ENCODE results near the gene AQP12B.
"Not testable (repeated sequence)": the region's sequence is repeated elsewhere in the genome, so short reads cannot be mapped to it uniquely, and the experiment has no call there.

Gene AQP12B, protein sequence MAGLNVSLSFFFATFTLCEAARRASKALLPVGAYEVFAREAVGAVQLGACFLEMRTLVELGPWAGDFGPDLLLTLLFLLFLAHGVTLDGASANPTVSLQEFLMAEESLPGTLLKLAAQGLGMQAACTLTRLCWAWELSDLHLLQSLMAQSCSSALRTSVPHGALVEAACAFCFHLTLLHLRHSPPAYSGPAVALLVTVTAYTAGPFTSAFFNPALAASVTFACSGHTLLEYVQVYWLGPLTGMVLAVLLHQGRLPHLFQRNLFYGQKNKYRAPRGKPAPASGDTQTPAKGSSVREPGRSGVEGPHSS

DNA sequence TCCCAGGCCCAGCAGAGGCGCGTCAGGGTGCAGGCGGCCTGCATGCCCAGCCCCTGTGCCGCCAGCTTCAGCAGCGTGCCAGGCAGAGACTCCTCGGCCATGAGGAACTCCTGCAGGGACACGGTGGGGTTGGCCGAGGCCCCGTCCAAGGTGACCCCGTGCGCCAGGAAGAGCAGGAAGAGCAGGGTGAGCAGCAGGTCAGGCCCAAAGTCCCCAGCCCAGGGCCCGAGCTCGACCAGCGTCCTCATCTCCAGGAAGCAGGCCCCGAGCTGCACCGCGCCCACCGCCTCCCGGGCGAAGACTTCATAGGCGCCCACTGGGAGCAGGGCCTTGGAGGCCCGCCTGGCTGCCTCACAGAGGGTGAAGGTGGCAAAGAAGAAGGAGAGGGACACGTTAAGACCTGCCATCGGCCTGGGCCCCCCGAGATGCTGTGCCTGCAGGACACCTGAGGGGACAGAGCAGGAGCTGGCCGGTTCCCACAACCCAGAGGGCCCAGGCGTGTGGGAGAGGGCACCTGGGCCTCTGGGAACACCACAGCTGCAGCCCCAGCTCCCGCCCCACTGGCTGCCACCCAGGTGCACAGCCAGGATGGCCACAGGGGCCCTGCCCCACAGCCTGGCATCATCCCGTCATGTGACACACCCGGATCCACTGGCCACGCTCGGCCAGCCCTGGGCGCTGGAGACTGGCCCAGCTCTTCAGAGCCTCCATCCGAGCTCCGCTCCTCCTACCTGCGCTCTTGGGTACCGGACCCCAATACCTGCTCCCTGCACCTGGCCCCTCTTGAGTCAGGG is at the start of gene AQP12B:
AQP12B (minus strand) TSS at position 455 of the 794 bp plus-strand sequence; CDS start at position 407, 48 bp downstream.
- H3K4me3 ChIP-seq (ENCODE audit: low read length); H3K4me2 ChIP-seq (ENCODE audit: low read length); H3K79me2 ChIP-seq (ENCODE audit: low read length); H3K9me3 ChIP-seq (ENCODE audit: insufficient read depth, low read length); H3K4me1 ChIP-seq (ENCODE audit: low read length); H2AFZ ChIP-seq (ENCODE audit: low read depth, low read length); H3K9ac ChIP-seq (ENCODE audit: low read length); H4K20me1 ChIP-seq (ENCODE audit: insufficient read depth, low read length); H3K36me3 ChIP-seq (replicated peaks; ENCODE audit: low read depth, low read length); H3K27ac ChIP-seq (ENCODE audit: low read length): not testable (repeated sequence)
- peaks cover 12% of the 10 kb centered on the region; the same call in 1 of the 2 replicates for H3K27me3 ChIP-seq (ENCODE audit: low read depth, low read length)

DNA sequence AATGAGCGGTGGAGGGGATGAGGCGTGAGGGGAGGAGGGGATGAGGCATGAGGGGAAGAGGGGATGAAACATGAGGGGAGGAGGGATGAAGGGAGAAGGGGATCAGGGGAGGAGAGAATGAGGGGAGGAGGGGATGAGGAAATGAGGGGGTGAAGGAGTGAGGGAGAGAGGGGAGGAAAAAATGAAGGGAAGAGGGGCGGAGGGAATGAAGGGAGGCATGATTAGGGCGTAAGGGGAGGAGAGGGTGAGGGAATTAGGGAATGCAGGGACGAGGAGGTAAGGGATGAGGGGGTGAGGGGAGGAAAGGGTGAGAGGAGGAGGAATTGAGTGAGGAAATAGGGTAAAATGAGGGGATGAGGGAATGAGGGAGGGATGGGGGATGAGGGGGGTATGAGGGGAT is 49.5 kb upstream of the AQP12B start:
- Histone ChIP-seq H3K9ac (ENCODE audit: low read length) (no peak overlapping the region), H4K20me1 (ENCODE audit: insufficient read depth, low read length) (no peaks in the 10 kb centered on the region), H3K27ac (ENCODE audit: low read length) (no peak overlapping the region), H3K79me2 (ENCODE audit: low read length) (no peaks in the 10 kb centered on the region), H3K4me3 (ENCODE audit: low read length) (no peak overlapping the region), H2AFZ (ENCODE audit: low read depth, low read length) (no peak overlapping the region), H3K27me3 (ENCODE audit: low read depth, low read length) (no peaks in the 10 kb centered on the region), H3K9me3 (ENCODE audit: insufficient read depth, low read length) (no peaks in the 10 kb centered on the region), H3K4me2 (ENCODE audit: low read length) (no peak overlapping the region), H3K4me1 (ENCODE audit: low read length) (no peaks in the 10 kb centered on the region), H3K36me3 (replicated peaks; ENCODE audit: low read depth, low read length) (no peaks in the 10 kb centered on the region)
- TF ChIP-seq, protein P1, sequence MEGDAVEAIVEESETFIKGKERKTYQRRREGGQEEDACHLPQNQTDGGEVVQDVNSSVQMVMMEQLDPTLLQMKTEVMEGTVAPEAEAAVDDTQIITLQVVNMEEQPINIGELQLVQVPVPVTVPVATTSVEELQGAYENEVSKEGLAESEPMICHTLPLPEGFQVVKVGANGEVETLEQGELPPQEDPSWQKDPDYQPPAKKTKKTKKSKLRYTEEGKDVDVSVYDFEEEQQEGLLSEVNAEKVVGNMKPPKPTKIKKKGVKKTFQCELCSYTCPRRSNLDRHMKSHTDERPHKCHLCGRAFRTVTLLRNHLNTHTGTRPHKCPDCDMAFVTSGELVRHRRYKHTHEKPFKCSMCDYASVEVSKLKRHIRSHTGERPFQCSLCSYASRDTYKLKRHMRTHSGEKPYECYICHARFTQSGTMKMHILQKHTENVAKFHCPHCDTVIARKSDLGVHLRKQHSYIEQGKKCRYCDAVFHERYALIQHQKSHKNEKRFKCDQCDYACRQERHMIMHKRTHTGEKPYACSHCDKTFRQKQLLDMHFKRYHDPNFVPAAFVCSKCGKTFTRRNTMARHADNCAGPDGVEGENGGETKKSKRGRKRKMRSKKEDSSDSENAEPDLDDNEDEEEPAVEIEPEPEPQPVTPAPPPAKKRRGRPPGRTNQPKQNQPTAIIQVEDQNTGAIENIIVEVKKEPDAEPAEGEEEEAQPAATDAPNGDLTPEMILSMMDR (IDR thresholded peaks at IDR 0.05; ENCODE audit: low read depth, low read length), result no peak
- TF ChIP-seq EZH2phosphoT487 (IDR thresholded peaks at IDR 0.05; ENCODE audit: low read depth), result no peak

DNA sequence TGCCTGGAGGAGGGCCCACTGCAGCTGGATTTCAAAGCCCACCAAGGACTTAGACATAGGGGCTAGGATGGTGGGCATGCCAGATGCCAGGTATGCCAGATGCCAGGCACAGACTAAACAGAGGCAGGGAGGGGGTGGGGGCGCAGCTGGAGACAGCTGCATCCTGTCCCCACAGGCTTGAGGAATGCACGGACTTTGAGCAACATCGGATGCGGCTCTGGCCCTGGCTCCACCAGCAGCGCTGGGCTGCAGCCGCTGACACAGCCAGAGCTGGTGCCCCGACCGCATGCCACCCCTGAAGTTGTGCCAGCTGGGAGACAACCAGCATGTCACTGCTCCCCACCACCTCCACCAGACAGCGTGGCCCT is 48.5 kb upstream of the AQP12B start:
- H3K36me3 ChIP-seq (replicated peaks; ENCODE audit: low read depth, low read length), result no peaks in the 10 kb centered on the region
- H3K9ac ChIP-seq (ENCODE audit: low read length), result no peak overlapping the region
- no peak overlapping the region for H3K4me2 ChIP-seq (ENCODE audit: low read length)
- H3K4me3 ChIP-seq (ENCODE audit: low read length), result no peak overlapping the region
- H3K4me1 ChIP-seq (ENCODE audit: low read length), result no peaks in the 10 kb centered on the region
- TF ChIP-seq, protein P1 (IDR thresholded peaks at IDR 0.05; ENCODE audit: low read depth, low read length), result no peak
- no peak for TF ChIP-seq EZH2phosphoT487 (IDR thresholded peaks at IDR 0.05; ENCODE audit: low read depth)
- no peaks in the 10 kb centered on the region for H3K27me3 ChIP-seq (ENCODE audit: low read depth, low read length)
- no peak overlapping the region for H2AFZ ChIP-seq (ENCODE audit: low read depth, low read length)
- no peak overlapping the region for H3K27ac ChIP-seq (ENCODE audit: low read length)
- H3K9me3 ChIP-seq (ENCODE audit: insufficient read depth, low read length), result no peaks in the 10 kb centered on the region
- no peaks in the 10 kb centered on the region for H3K79me2 ChIP-seq (ENCODE audit: low read length)
- no peaks in the 10 kb centered on the region for H4K20me1 ChIP-seq (ENCODE audit: insufficient read depth, low read length)

DNA sequence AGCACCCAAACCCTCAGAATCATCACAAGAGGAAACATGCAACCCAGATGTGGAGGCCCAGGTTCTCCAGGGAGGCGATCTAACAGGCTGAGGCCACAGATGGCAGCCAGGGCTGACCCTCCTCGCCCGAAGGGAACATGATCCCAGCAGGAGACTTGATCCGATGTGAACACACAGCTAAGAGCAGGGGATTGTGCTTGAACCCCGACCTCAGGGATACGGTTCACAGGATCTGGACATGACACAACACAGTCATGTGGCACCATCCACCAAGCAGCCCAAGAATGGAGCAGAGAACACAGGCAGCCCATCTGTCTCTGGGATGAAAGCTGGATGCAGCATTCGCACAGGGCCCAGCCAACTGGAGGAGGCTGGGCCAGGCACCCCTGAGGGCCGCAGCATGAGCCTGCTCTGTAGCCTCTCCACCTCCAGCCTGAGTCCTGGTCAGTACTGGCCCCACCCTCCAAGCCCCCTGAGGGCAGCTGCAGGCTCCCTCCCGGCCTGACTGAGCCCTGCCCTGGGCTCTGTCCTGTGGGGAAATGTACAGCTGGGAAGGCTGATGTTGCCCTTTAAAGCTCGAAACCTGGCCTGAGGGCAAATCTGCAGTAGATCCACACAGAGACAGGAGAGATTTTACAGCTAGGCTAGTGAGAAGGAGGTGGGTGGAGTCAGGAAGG is 48.0 kb upstream of the AQP12B start:
- no peaks in the 10 kb centered on the region for H3K27me3 ChIP-seq (ENCODE audit: low read depth, low read length)
- H3K36me3 ChIP-seq (replicated peaks; ENCODE audit: low read depth, low read length), result no peaks in the 10 kb centered on the region
- H3K9me3 ChIP-seq (ENCODE audit: insufficient read depth, low read length), result no peaks in the 10 kb centered on the region
- H4K20me1 ChIP-seq (ENCODE audit: insufficient read depth, low read length), result no peaks in the 10 kb centered on the region
- H3K4me1 ChIP-seq (ENCODE audit: low read length), result no peaks in the 10 kb centered on the region
- H3K79me2 ChIP-seq (ENCODE audit: low read length), result no peaks in the 10 kb centered on the region
- H2AFZ ChIP-seq (ENCODE audit: low read depth, low read length), result no peak overlapping the region
- no peak overlapping the region for H3K4me2 ChIP-seq (ENCODE audit: low read length)
- no peak overlapping the region for H3K4me3 ChIP-seq (ENCODE audit: low read length)
- TF ChIP-seq EZH2phosphoT487 (IDR thresholded peaks at IDR 0.05; ENCODE audit: low read depth), result no peak
- TF ChIP-seq, protein P1 (IDR thresholded peaks at IDR 0.05; ENCODE audit: low read depth, low read length), result no peak
- no peak overlapping the region for H3K9ac ChIP-seq (ENCODE audit: low read length)
- no peak overlapping the region for H3K27ac ChIP-seq (ENCODE audit: low read length)

All from OCI-LY3 (cell line).